ENCODE data around the gene SDK1. TPM values are rescaled to one million over a fixed set of nuclear protein-coding genes. Genes with fewer than 3 reads are reported as not detected.

Gene SDK1
- total and polyA plus RNA-seq, 2 experiments from 2014 or later, result 2.1 to 10.0 TPM

GRCh38 chr7:4067874-4068273 is 766.8 kb downstream of the SDK1 start:
- no peaks in the 10 kb centered on the region; the same call in 2 of the 3 replicates for H3K9me3 Mint-ChIP-seq
- H3K79me2 ChIP-seq (replicated peaks; ENCODE audit: insufficient read depth), result no peaks in the 10 kb centered on the region
- H3K4me1 ChIP-seq (ENCODE audit: insufficient read depth), result no peaks in the 10 kb centered on the region
- no peak overlapping the region for H3K27ac ChIP-seq (ENCODE audit: low read depth)
- ATAC-seq (no peak), DNase-seq (ENCODE audit: low spot score) (no peak)
- H3F3A ChIP-seq (replicated peaks; ENCODE audit: low read depth), result no peaks in the 10 kb centered on the region
- no peaks in the 10 kb centered on the region for H3K36me3 ChIP-seq (ENCODE audit: insufficient read depth)
- peaks cover 10% of the 10 kb centered on the region; the same call in 1 of the 3 replicates for H3K4me1 Mint-ChIP-seq
- no peak for TF ChIP-seq NANOG (IDR thresholded peaks at IDR 0.05; ENCODE audit: borderline replicate concordance)
- no peak for TF ChIP-seq STAT1 (IDR thresholded peaks at IDR 0.05; ENCODE audit: unreplicated experiment)
- no peak for TF ChIP-seq CREB1 (CRISPR knock-in tag; IDR thresholded peaks at IDR 0.05; ENCODE audit: low read depth)
- no peak for TF ChIP-seq CTCF (conservative IDR thresholded peaks at IDR 0.05; ENCODE audit: low read depth in 2 of 2)
- TF ChIP-seq JUNB (IDR thresholded peaks at IDR 0.05; ENCODE audit: unreplicated experiment), result no peak
- TF ChIP-seq ZNF114 (CRISPR knock-in tag; IDR thresholded peaks at IDR 0.05), result no peak
- no peak for TF ChIP-seq ZNF331 (CRISPR knock-in tag; IDR thresholded peaks at IDR 0.05; ENCODE audit: low read depth)
- TF ChIP-seq ZNF462 (CRISPR knock-in tag; IDR thresholded peaks at IDR 0.05), result no peak
- TF ChIP-seq EZH2 (IDR thresholded peaks at IDR 0.05; ENCODE audit: low read depth, unreplicated experiment), result no peak
- no peak for TF ChIP-seq REST (IDR thresholded peaks at IDR 0.05; ENCODE audit: unreplicated experiment)
- TF ChIP-seq, protein P1, sequence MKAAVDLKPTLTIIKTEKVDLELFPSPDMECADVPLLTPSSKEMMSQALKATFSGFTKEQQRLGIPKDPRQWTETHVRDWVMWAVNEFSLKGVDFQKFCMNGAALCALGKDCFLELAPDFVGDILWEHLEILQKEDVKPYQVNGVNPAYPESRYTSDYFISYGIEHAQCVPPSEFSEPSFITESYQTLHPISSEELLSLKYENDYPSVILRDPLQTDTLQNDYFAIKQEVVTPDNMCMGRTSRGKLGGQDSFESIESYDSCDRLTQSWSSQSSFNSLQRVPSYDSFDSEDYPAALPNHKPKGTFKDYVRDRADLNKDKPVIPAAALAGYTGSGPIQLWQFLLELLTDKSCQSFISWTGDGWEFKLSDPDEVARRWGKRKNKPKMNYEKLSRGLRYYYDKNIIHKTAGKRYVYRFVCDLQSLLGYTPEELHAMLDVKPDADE (IDR thresholded peaks at IDR 0.05), result no peak
- no peak for TF ChIP-seq POLR2AphosphoS5 (IDR thresholded peaks at IDR 0.05; ENCODE audit: low read depth)
- no peak for TF ChIP-seq EZH2phosphoT487 (IDR thresholded peaks at IDR 0.05; ENCODE audit: unreplicated experiment)
- H3K4me2 ChIP-seq, result no peak overlapping the region
- no peak overlapping the region for H3K4me3 ChIP-seq
- peaks cover 2% of the 10 kb centered on the region; the same call in 2 of the 3 replicates for H3K36me3 Mint-ChIP-seq (ENCODE audit: low read depth)
- H3K27ac Mint-ChIP-seq, result no peak overlapping the region
- no peak overlapping the region for H3K4me3 Mint-ChIP-seq
- H3K9me2 ChIP-seq (ENCODE audit: insufficient read depth), result no peaks in the 10 kb centered on the region
- peaks cover under 1% of the 10 kb centered on the region for H3K27me3 Mint-ChIP-seq (ENCODE audit: insufficient read depth, low read depth, poor library complexity)
- H4K20me1 ChIP-seq (replicated peaks; ENCODE audit: insufficient read depth), result no peaks in the 10 kb centered on the region
- H3K27me3 ChIP-seq (ENCODE audit: insufficient read depth), result no peaks in the 10 kb centered on the region
- no peak overlapping the region for H2AFZ ChIP-seq

Data from GM23338 (cell line).